ENCODE data around the gene ANXA9. TPM values are rescaled to one million over a fixed set of nuclear protein-coding genes. Genes with fewer than 3 reads are reported as not detected.
A peak's percentile ranks its signal among the peaks of the same experiment; 100 is the strongest.

The ANXA9 gene
- polyA plus RNA-seq, 5 donors, result 7.7 to 9.7 (median 8.6) TPM

GRCh38 chr1:150973836-150974579, 8.1 kb upstream of the ANXA9 start:
- DNase-seq, result no peak

GRCh38 chr1:150974580-150975478, 7.3 kb upstream of the ANXA9 start, which contains the start of gene CERS2:
TSS of gene CERS2 (minus strand) at chr1:150974835. CDS start at chr1:150969090, 5,745 bp downstream.
- peak; percentile 81 to 88 for DNase-seq

- DNase-seq, result no peak
These were observed 5.7 kb upstream of the ANXA9 start for GRCh38 chr1:150976401-150976821.

GRCh38 chr1:150976879-150977694, 5.0 kb upstream of the ANXA9 start:
- DNase-seq, result peak in 1 of 2 donors; percentile 37

- DNase-seq, result peak; percentile 78 to 89
These were observed 2.7 kb upstream of the ANXA9 start for GRCh38 chr1:150979092-150980056.

GRCh38 chr1:150981177-150981804, 801 bp upstream of the ANXA9 start:
- DNase-seq, result no peak

- no peak for DNase-seq
These were observed 3.2 kb downstream of the ANXA9 start for GRCh38 chr1:150985179-150985825.

- DNase-seq, result no peak
These were observed 5.8 kb downstream of the ANXA9 start for GRCh38 chr1:150987924-150988323.

GRCh38 chr1:150992626-150993025, 10.5 kb downstream of the ANXA9 start:
- DNase-seq, result no peak

GRCh38 chr1:150994248-150994647, 12.2 kb downstream of the ANXA9 start:
- DNase-seq, result no peak

GRCh38 chr1:150995460-150995859, 13.4 kb downstream of the ANXA9 start:
- DNase-seq, result no peak

GRCh38 chr1:150995896-150996295, 13.8 kb downstream of the ANXA9 start:
- DNase-seq, result no peak

- no peak for DNase-seq
These were observed 15.2 kb downstream of the ANXA9 start for GRCh38 chr1:150997126-150997872.

GRCh38 chr1:150997949-150998348, 15.9 kb downstream of the ANXA9 start:
- no peak for DNase-seq

- DNase-seq, result no peak
These were observed 17.1 kb downstream of the ANXA9 start for GRCh38 chr1:150999051-150999674.

- DNase-seq, result no peak
These were observed 17.8 kb downstream of the ANXA9 start for GRCh38 chr1:150999926-151000325.

- DNase-seq, result no peak
These were observed 18.3 kb downstream of the ANXA9 start for GRCh38 chr1:151000408-151000807.

GRCh38 chr1:151001602-151002001, 19.5 kb downstream of the ANXA9 start:
- DNase-seq, result no peak

Data from right lung (tissue), 5 donors.